Measurements from ENCODE around the gene TIGD4. TPM values are rescaled to one million over a fixed set of nuclear protein-coding genes. Genes with fewer than 3 reads are reported as not detected.

The TIGD4 gene
- total RNA-seq, 2 experiments from 2014 or later = 0.15 to 0.31 TPM

DNA sequence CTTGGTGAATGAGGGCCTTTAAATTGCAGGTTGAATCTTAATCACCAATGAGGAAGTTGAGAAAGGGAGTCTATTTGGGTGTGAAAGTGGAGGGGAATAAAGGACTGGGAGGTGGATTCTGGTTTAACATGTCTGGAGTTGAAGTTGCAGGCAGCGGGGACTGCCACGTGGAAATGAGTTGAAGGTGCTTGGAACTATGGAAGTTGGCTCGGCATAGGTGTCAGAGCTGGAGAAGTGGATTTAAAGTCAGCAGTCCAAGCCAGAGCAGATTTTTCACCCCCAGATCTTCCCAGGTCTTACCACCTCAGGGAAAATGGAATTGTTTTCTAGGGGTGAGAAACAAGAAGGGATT, 44.9 kb downstream of the TIGD4 start:
- Mint-ChIP-seq H3K4me3 (no peak overlapping the region), H3K36me3 (no peaks in the 10 kb centered on the region), H3K27me3 (peaks cover 3% of the 10 kb centered on the region), H3K4me1 (ENCODE audit: low read depth) (peaks cover 3% of the 10 kb centered on the region), H3K9me3 (no peaks in the 10 kb centered on the region), H3K27ac (no peak overlapping the region)
- no peak for DNase-seq
- intact Hi-C loops (cut with micrococcal nuclease) = loop anchor here (1.0 to 5.0 kb wide), 4 partner anchors 92 to 326 kb away; no protein-coding TSS in a partner anchor
- ChIA-PET CTCF (interaction anchor here (0.7 to 5.8 kb wide), 12 partner anchors 12 to 326 kb away, joined by 3 to 48 read pairs (median 6); partner anchors contain the start of gene TMEM154), POLR2A (no interaction called here)

DNA sequence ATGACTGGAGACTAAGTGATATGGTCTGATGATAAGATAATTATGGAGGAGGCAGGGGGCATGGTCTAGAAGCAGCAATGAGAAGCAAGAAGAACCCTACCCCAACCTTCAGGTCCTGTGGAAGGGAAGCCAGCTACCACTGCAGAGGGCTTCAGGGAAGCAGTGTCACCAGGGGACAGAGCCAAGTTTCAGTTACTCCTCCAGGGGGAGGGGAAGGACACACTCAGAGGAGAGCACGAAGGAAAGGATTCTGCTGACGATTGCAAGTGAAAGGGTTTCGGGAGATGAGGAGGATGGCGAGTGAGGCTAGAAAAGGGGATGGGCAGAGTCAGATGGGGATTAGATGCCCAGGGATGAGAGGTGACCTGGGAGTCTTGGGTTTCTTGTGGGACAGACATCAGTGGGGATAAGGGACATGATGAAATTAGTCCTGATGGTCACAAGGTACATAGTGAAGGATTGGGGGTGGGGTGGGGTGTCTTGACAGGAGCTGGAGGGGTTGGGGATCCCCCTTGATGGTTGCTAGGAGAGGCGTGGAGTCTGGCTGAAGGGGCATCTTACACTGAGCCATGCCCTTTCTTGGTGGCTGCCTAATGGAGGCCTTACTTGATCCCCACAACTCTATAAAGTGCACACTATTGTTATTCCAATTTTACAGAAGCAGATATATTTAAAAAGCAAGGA, 45.4 kb downstream of the TIGD4 start:
- POLR2A ChIA-PET = no interaction called here
- intact Hi-C loops (cut with micrococcal nuclease) = no loop called here
- no peaks in the 10 kb centered on the region for H3K36me3 Mint-ChIP-seq
- no peaks in the 10 kb centered on the region for H3K9me3 Mint-ChIP-seq
- peaks cover 3% of the 10 kb centered on the region for H3K27me3 Mint-ChIP-seq
- H3K27ac Mint-ChIP-seq = no peak overlapping the region
- no peak for DNase-seq
- CTCF ChIA-PET = interaction anchor here (1.0 to 5.8 kb wide), 7 partner anchors 11 to 280 kb away, joined by 3 to 48 read pairs (median 6); partner anchors contain the start of gene TMEM154
- H3K4me1 Mint-ChIP-seq (ENCODE audit: low read depth) = peaks cover 3% of the 10 kb centered on the region
- H3K4me3 Mint-ChIP-seq = no peak overlapping the region

DNA sequence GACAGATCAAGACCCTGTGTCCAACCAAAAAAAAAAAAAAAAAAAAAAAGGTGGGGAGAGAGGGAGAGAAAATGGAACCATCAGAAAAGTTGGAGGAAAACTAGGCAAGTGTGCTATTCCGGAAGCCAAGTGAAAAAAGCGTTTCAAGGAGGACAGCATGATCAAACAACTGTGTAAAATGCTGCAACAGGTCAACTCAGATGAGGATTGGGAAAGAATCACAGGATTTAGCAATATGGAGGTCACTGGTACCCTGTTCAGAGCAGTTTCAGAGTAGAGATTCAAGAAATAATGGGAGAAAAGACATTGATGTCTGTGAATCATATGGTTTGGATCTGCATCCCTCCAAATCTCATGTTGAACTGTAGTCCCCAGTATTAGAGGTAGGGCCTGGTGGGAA, 47.5 kb downstream of the TIGD4 start:
- intact Hi-C loops (cut with micrococcal nuclease) = no loop called here
- H3K4me3 Mint-ChIP-seq = no peak overlapping the region
- H3K4me1 Mint-ChIP-seq (ENCODE audit: low read depth) = no peaks in the 10 kb centered on the region
- H3K27ac Mint-ChIP-seq = no peak overlapping the region
- no peaks in the 10 kb centered on the region for H3K36me3 Mint-ChIP-seq
- CTCF ChIA-PET = interaction anchor here (5.8 kb wide), 1 partner anchor 230 kb away, joined by 48 read pairs; no protein-coding TSS in a partner anchor
- peaks cover 3% of the 10 kb centered on the region for H3K27me3 Mint-ChIP-seq
- no peak for DNase-seq
- POLR2A ChIA-PET = no interaction called here
- no peaks in the 10 kb centered on the region for H3K9me3 Mint-ChIP-seq

DNA sequence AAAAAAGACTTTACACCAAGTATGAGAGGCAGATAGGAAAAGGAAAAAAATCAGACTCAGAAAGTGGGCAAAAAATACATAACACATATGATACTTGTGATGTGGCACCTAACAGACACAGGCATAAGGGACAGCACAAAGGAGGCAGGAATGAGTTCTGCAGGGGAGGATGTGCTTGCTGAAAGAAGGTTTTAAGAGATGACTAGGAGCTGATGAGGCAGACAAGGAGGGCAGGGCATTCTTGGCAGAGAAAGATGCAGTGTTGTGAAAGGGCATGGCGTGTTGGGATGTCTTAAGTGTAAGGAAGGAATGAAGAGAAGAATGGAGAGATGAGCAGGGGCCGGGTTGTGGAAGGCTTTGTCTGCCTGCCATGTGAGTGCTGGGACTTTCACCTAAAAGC, 50.1 kb downstream of the TIGD4 start:
- Mint-ChIP-seq H3K9me3 (no peaks in the 10 kb centered on the region), H3K36me3 (no peaks in the 10 kb centered on the region), H3K4me3 (no peak overlapping the region), H3K27ac (no peak overlapping the region), H3K27me3 (no peaks in the 10 kb centered on the region), H3K4me1 (ENCODE audit: low read depth) (no peaks in the 10 kb centered on the region)
- ChIA-PET POLR2A (no interaction called here), CTCF (no interaction called here)
- no peak for DNase-seq
- intact Hi-C loops (cut with micrococcal nuclease) = no loop called here

DNA sequence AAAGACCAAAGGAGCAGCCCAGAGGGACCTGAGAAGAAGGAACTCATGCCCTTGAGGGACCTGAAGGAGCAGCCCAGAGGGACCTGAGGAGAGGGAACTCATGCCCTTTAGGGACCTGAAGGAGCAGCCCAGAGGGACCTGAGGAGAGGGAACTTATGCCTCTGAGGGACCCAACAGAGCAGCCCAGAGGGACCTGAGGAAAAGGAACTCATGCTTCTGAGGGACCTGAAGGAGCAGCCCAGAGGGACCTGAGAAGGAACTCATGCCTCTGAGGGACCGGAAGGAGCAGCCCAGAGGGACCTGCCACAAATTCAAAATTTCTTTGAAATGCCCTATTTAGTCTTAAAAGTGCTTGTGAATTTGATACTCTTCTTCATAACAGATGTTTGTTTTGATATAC, 51.2 kb downstream of the TIGD4 start:
- no peak for DNase-seq
- intact Hi-C loops (cut with micrococcal nuclease) = no loop called here
- no peaks in the 10 kb centered on the region for H3K4me1 Mint-ChIP-seq (ENCODE audit: low read depth)
- H3K36me3 Mint-ChIP-seq = no peaks in the 10 kb centered on the region
- CTCF ChIA-PET = no interaction called here
- H3K27me3 Mint-ChIP-seq = no peaks in the 10 kb centered on the region
- H3K9me3 Mint-ChIP-seq = no peaks in the 10 kb centered on the region
- H3K27ac Mint-ChIP-seq = no peak overlapping the region
- POLR2A ChIA-PET = no interaction called here
- no peak overlapping the region for H3K4me3 Mint-ChIP-seq

DNA sequence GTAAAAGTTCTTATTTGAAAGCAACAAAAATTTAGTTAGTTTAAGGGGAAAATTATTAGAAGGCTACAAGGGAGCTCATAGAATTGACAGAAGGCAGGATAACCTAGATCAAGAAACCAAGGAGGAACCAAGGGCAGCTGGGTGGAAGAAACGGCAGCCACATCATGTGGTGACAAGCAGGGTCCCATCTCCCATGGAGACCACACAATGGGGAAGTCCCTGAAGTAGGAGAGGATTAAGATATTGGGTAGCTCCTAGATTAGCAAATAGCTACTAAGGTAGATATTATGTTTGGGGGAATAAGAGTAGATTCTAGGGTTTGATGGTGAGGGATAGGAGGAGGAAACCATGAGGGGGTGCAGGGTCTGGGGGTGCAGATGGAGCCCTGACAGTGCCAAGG, 51.7 kb downstream of the TIGD4 start:
- Mint-ChIP-seq H3K4me1 (ENCODE audit: low read depth) (no peaks in the 10 kb centered on the region), H3K36me3 (no peaks in the 10 kb centered on the region), H3K9me3 (no peaks in the 10 kb centered on the region), H3K27ac (no peak overlapping the region), H3K27me3 (no peaks in the 10 kb centered on the region), H3K4me3 (no peak overlapping the region)
- ChIA-PET POLR2A (no interaction called here), CTCF (interaction anchor here (0.9 kb wide), 1 partner anchor 83 kb away, joined by 4 read pairs; no protein-coding TSS in a partner anchor)
- no peak for DNase-seq
- intact Hi-C loops (cut with micrococcal nuclease) = no loop called here

DNA sequence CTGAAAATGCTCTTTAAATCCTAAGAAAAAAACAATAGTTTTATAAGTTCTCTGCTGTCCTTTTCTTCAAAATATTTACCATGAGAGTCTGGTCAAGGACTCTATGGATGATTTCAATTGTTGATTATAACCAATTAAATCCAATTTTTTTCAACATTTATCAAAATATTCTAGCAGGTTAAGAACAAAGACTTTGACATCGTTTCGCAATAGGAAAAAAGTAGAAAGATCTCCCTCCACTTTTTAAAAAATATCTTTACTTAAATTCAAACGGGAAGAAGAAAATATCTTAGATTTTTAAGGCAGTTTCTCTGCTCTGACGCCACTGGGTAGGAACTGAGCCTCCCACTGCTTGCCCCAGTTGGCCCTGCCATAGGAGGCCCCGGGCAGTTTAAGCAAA, 55.0 kb downstream of the TIGD4 start:
- no peaks in the 10 kb centered on the region for H3K9me3 Mint-ChIP-seq
- intact Hi-C loops (cut with micrococcal nuclease) = no loop called here
- H3K4me1 Mint-ChIP-seq (ENCODE audit: low read depth) = no peaks in the 10 kb centered on the region
- CTCF ChIA-PET = no interaction called here
- no peak overlapping the region for H3K4me3 Mint-ChIP-seq
- POLR2A ChIA-PET = no interaction called here
- DNase-seq = no peak
- H3K36me3 Mint-ChIP-seq = no peaks in the 10 kb centered on the region
- no peak overlapping the region for H3K27ac Mint-ChIP-seq
- H3K27me3 Mint-ChIP-seq = no peaks in the 10 kb centered on the region

DNA sequence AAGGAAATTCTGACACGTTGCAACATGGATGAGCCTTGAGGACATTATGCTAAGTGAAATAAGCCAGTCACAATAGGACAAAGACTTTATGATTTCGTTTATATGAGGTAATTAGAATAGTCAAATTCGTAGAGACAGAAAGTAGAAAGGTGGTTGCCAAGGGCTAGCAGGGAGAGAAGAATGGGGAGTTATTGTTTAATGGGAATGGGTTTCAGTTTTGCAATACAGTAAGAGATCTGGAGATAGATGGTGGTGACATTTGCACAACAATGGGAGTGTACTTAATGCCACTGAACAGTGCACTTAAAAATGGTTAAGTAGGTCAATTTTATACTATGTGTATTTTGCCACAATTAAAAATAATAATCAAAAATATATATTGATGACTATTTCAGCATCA, 56.3 kb downstream of the TIGD4 start:
- DNase-seq = no peak
- Mint-ChIP-seq H3K4me1 (ENCODE audit: low read depth) (no peaks in the 10 kb centered on the region), H3K36me3 (no peaks in the 10 kb centered on the region), H3K4me3 (no peak overlapping the region), H3K9me3 (no peaks in the 10 kb centered on the region), H3K27ac (no peak overlapping the region), H3K27me3 (no peaks in the 10 kb centered on the region)
- POLR2A ChIA-PET = no interaction called here
- CTCF ChIA-PET = interaction anchor here (1.2 to 1.3 kb wide), 2 partner anchors 10 to 12 kb away, joined by 3 to 7 read pairs; no protein-coding TSS in a partner anchor
- intact Hi-C loops (cut with micrococcal nuclease) = no loop called here

DNA sequence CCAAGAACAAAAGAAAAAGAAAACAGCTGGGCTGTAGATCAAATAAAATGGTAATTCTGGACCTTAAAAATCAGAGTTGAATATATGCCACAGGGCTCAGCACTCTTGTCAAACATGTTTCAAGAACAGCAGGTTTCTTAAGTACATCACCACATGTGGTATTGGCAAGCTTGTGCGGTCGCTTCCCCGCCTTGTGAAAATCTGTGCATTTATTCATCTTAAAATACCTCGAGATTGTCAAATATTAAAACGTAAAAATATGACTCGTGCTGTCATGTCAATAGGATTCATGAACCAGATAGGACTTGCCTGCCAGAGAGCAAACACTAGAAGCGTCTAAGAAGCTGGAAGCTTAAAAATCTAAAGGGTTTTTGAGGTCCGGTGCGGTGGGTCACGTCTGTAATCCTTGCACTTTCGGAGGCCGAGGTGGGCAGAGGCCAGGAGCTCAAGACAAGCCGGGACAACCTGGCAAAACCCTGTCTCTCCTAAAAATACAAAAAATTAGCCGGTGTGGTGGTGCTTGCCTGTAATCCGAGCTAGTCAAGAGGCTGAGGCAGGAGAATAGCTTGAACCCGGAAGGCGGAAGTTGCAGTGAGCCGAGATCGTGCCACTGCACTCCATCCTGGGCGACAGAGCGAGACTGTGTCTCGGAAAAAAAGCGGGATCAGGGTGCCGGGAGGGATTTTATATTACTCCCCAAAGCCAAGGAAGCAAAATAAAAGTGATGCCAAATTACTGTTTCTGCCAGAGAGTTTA, 59.6 kb downstream of the TIGD4 start:
- intact Hi-C loops (cut with micrococcal nuclease) = no loop called here
- H3K4me3 Mint-ChIP-seq = no peak overlapping the region
- no peak overlapping the region for H3K27ac Mint-ChIP-seq
- no peaks in the 10 kb centered on the region for H3K27me3 Mint-ChIP-seq
- POLR2A ChIA-PET = no interaction called here
- H3K36me3 Mint-ChIP-seq = peaks cover 3% of the 10 kb centered on the region
- H3K9me3 Mint-ChIP-seq = peaks cover 10% of the 10 kb centered on the region
- no peaks in the 10 kb centered on the region for H3K4me1 Mint-ChIP-seq (ENCODE audit: low read depth)
- CTCF ChIA-PET = interaction anchor here (1.2 kb wide), 1 partner anchor 43 kb away, joined by 3 read pairs; no protein-coding TSS in a partner anchor
- DNase-seq = no peak

Other genes starting within 250 kb of the TIGD4 start
- gene FBXW7, start 243.6 kb downstream of the TIGD4 start, total RNA-seq = 10 to 100 TPM; 35.8 to 37.8 TPM
- gene TMEM154, start 99.7 kb downstream of the TIGD4 start, total RNA-seq = 10 to 100 TPM; 18.1 to 20.8 TPM
- 10 to 100 TPM in 1 of 2 experiments, 1 to 10 TPM in 1; 9.3 to 10.5 TPM for gene ARFIP1, start 224 bp upstream of the TIGD4 start, total RNA-seq
- under 1 TPM; 0.07 TPM for gene FHDC1, start 156.6 kb upstream of the TIGD4 start, total RNA-seq

All from activated CD4-positive, alpha-beta memory T cell treated with anti-CD3 and anti-CD28 coated beads for 36 hours (primary cell).